Measurements from ENCODE around the gene TRAF1. TPM values are rescaled to one million over a fixed set of nuclear protein-coding genes. Genes with fewer than 3 reads are reported as not detected.
A peak's percentile ranks its signal among the peaks of the same experiment; 100 is the strongest.

Gene TRAF1
- total and polyA plus RNA-seq, 7 donors = 0.55 to 2.0 (median 0.95) TPM

DNA sequence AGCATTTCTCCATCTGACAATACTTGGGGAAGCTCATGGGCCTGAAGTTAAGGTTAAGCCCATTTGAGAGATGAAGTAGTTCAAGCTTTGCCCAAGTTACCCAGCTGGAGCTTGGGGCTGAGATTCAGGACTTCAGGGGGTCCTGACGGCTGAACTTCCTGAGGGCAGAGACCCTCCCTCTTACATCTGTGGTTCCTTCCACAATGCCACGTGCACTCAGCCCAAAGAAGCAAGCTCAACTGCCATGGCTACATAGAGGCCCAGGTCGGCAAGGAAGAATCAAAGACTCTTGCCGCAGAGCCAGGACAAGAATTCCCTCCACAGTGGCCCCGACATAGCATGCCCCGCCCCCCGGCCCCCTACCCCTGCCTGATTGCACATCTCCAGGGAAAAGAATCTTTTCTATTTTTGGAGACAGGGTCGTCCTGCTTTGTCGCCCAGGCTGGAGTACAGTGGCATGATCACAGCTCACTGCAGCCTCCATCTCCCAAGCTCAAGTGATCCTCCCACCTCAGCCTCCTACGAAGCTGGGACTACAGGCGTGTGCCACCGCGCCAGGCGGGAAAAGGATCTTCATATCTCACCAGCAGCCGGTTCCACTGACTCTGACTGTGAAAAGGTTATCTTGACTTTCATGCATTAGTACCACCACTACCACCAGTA lies 58.8 kb downstream of the TRAF1 start:
- DNase-seq (no peak), ATAC-seq (no peak)
- H3K4me1 ChIP-seq = no peaks in the 10 kb centered on the region
- H3K36me3 ChIP-seq (ENCODE audit: insufficient read depth in 1 of 2, low read depth in 1 of 2) = peaks cover 0 to 16% of the 10 kb centered on the region in 2 donors
- intact Hi-C loops (cut with DNase I) = loop anchor here in 1 of 2 donors (10.0 kb wide), 1 partner anchor 187 kb away; the partner anchor contains the start of gene C5
- H3K9me3 ChIP-seq = no peaks in the 10 kb centered on the region
- TF ChIP-seq, protein P1, sequence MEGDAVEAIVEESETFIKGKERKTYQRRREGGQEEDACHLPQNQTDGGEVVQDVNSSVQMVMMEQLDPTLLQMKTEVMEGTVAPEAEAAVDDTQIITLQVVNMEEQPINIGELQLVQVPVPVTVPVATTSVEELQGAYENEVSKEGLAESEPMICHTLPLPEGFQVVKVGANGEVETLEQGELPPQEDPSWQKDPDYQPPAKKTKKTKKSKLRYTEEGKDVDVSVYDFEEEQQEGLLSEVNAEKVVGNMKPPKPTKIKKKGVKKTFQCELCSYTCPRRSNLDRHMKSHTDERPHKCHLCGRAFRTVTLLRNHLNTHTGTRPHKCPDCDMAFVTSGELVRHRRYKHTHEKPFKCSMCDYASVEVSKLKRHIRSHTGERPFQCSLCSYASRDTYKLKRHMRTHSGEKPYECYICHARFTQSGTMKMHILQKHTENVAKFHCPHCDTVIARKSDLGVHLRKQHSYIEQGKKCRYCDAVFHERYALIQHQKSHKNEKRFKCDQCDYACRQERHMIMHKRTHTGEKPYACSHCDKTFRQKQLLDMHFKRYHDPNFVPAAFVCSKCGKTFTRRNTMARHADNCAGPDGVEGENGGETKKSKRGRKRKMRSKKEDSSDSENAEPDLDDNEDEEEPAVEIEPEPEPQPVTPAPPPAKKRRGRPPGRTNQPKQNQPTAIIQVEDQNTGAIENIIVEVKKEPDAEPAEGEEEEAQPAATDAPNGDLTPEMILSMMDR (IDR thresholded peaks at IDR 0.05) = no peak
- peak overlapping the region; percentile 71 for H3K4me3 ChIP-seq
- peak overlapping the region; percentile 84 for H3K27ac ChIP-seq
- 85 to 87% (median 86%) methylated on average over 15 of the region's 15 CpGs for WGBS, 3 donors
- no peaks in the 10 kb centered on the region for H3K27me3 ChIP-seq (ENCODE audit: insufficient read depth in 3 of 3, low read length in 2 of 3)

DNA sequence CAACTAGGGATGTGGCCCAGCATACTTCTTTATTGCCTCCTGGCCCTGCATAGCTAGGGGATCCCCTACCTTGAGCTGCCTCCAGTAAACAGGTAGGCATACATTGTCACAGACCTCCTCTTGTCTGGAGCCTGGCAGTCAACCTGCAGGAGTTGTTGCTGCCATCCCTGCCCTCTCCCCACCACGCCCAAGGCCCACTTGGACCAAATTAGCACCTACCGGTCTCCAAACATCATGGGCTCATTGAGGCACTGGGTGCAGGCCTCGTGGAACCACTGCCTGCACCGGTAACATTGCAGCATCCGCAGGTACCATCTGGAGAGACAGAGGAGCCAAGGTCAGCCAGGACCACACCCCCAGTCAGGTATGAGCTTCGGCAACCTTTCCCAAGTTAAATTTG lies 59.9 kb downstream of the TRAF1 start:
- WGBS, 3 donors = 91 to 95% (median 94%) methylated on average over 6 of the region's 6 CpGs
- Histone ChIP-seq H3K27ac (no peak overlapping the region), H3K9me3 (no peaks in the 10 kb centered on the region), H3K4me1 (no peaks in the 10 kb centered on the region), H3K27me3 (ENCODE audit: insufficient read depth in 3 of 3, low read length in 2 of 3) (no peaks in the 10 kb centered on the region), H3K4me3 (no peak overlapping the region), H3K36me3 (ENCODE audit: insufficient read depth in 1 of 2, low read depth in 1 of 2) (peaks cover 0 to 22% of the 10 kb centered on the region in 2 donors)
- ATAC-seq (no peak), DNase-seq (no peak)
- intact Hi-C loops (cut with DNase I) = loop anchor here in 1 of 2 donors (10.0 kb wide), 1 partner anchor 188 kb away; the partner anchor contains the start of gene C5
- TF ChIP-seq, protein P1 (IDR thresholded peaks at IDR 0.05) = no peak

DNA sequence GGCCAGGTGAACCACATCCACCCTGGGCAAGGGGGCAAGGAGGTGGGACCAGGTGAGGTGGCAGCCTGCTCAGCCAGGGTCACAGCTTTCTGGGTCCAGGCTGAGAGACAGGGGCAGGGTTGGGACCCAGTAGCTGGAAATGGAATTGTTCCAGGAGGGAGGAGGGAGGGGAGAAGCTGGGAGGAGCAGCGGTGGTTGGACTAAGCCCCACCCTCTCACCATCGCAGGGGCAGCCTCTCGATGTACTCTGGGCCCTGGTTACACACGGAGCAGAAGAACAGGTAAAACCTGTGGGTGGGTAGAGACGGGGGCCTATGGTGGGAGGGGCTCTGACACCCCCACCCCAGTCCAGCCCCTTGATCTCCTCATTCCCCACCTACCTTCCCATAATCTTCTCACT lies 60.8 kb downstream of the TRAF1 start:
- WGBS, 3 donors = 60 to 100% (median 74%) methylated on average over 1 to 5 of the region's 5 CpGs
- DNase-seq (no peak), ATAC-seq (no peak)
- H3K27me3 ChIP-seq (ENCODE audit: insufficient read depth in 3 of 3, low read length in 2 of 3) = no peaks in the 10 kb centered on the region
- H3K27ac ChIP-seq = no peak overlapping the region
- no peaks in the 10 kb centered on the region for H3K9me3 ChIP-seq
- intact Hi-C loops (cut with DNase I) = loop anchor here in 1 of 2 donors (10.0 kb wide), 1 partner anchor 189 kb away; the partner anchor contains the start of gene C5
- no peak overlapping the region for H3K4me3 ChIP-seq
- TF ChIP-seq, protein P1 (IDR thresholded peaks at IDR 0.05) = no peak
- H3K4me1 ChIP-seq = no peaks in the 10 kb centered on the region
- H3K36me3 ChIP-seq (ENCODE audit: insufficient read depth in 1 of 2, low read depth in 1 of 2) = peaks cover 0 to 29% of the 10 kb centered on the region in 2 donors

DNA sequence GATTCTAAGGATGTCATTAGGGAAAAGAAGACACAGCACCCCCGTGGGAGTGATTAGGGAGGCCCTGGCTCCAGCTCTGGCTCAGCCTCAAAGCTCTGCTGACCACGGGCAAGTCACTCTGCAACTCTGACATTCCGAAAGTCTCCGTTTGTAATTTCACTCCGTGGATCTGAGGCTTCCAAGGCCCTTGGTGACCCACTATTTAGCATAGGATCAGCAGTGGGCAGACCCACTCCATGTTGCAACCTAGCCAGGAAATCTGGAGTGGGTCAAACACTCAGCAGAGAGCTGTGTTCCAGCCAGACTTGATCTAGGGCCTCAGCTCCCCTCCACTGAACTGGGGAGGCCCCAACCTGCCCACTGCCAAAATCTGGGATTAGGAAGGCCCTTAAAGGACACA lies 61.4 kb downstream of the TRAF1 start:
- Histone ChIP-seq H3K27me3 (ENCODE audit: insufficient read depth in 3 of 3, low read length in 2 of 3) (no peaks in the 10 kb centered on the region), H3K9me3 (no peaks in the 10 kb centered on the region), H3K4me1 (no peaks in the 10 kb centered on the region), H3K36me3 (ENCODE audit: insufficient read depth in 1 of 2, low read depth in 1 of 2) (peaks cover 0 to 35% of the 10 kb centered on the region in 2 donors), H3K4me3 (no peak overlapping the region), H3K27ac (no peak overlapping the region)
- TF ChIP-seq, protein P1 (IDR thresholded peaks at IDR 0.05) = no peak
- no peak for DNase-seq
- intact Hi-C loops (cut with DNase I) = loop anchor here in 1 of 2 donors (10.0 kb wide), 1 partner anchor 190 kb away; the partner anchor contains the start of gene C5
- WGBS, 3 donors = 33 to 46% (median 36%) methylated on average over 5 of the region's 5 CpGs
- no peak for ATAC-seq

Data from psoas muscle (tissue), 8 donors.